Pulmonary artery endothelial cell (primary cell): Measurements from ENCODE around the gene DFFB. TPM values are rescaled to one million over a fixed set of nuclear protein-coding genes. Genes with fewer than 3 reads are reported as not detected.

Experiments used
- DNase-seq: peaks from one replicate; pipeline ENCODE4 v3.0.0-alpha.2; 2011; ENCODE audit warnings: low read depth, low spot score
- total RNA-seq: library from RNA; depleted of rRNA; stranded (reverse); fragments of >200 nt; gene quantifications from 2 replicates; pipeline ENCODE4 v1.2.3, GENCODE V29; 2014

Gene DFFB
- total RNA-seq, 1 donor from 2014 or later, result 11.5 TPM

DNA sequence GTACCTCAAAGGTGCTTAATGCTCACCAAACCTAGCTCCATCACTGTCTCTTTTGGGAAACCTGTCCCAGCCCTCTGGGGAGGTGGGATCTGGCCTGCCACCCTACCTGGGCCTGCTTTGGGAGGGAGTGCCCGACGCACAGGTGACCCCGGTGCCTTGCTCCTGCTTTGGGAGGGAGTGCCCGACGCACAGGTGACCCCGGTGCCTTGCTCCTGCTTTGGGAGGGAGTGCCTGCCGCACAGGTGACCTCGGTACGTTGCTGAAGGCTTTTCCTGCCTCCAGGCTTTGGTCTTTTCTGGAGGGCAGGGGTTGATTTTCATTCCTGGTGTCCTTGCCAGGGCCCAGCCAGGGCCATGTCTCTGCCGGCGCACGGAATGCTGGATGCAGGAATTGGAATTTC is 68.0 kb downstream of the DFFB start:
- DNase-seq, result no peak

DNA sequence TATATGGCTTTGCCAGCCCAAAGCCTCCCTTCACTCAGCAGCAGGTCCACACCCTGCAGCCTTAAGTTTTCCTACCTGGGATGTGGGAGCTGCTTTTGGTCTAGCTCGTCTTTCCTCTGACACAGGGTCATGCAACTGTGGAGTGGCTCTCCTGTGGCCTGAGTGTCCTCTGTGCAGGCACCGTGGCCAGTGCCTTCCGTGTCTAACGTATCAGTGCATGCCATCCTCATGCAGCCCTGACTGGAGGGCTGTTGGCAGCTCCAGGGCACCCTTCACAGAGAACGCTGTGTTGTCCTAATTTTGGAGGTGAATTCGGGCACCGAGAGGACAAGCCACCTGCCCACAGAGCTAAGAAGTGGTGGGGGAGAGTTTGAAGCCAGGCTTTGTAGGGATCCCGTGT is 68.5 kb downstream of the DFFB start:
- DNase-seq, result no peak

- no peak for DNase-seq
These were observed 69.7 kb downstream of the DFFB start for GRCh38 chr1:3926956-3927355.

- DNase-seq, result no peak
These were observed 71.3 kb downstream of the DFFB start for GRCh38 chr1:3928586-3928985.

DNA sequence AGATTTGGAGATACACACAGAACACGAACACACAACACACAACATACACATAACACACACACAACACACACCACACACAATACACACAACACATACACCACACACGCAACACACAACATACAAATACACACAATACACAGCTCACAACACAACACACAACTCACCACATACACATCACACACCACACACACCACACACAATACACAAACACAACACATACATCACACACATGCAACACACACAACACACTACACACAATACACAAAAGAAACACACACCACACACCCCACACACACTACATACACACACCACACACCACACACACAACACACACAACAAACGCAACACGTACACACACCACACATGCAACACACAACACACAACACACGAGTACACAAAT is 71.8 kb downstream of the DFFB start:
- DNase-seq, result no peak

GRCh38 chr1:3930301-3931006 is 73.2 kb downstream of the DFFB start:
- DNase-seq, result no peak

- DNase-seq, result no peak
These were observed 74.0 kb downstream of the DFFB start for GRCh38 chr1:3931007-3931912.

GRCh38 chr1:3932156-3932919 is 75.1 kb downstream of the DFFB start:
- no peak for DNase-seq

Other genes with a start within 250 kb of the DFFB start
- gene MEGF6, start 246.0 kb upstream of the DFFB start, total RNA-seq, result 23.3 and 49.2 TPM in 2 replicates
- gene TPRG1L, start 232.5 kb upstream of the DFFB start, total RNA-seq, result 31.9 and 33.0 TPM in 2 replicates
- 25.5 TPM in 2 replicates for gene WRAP73, start 207.4 kb upstream of the DFFB start, total RNA-seq
- gene TP73, start 205.0 kb upstream of the DFFB start, total RNA-seq, result under 0.01 TPM in 1 of 2 replicates, not detected in the other
- gene CCDC27, start 105.0 kb upstream of the DFFB start, total RNA-seq, result not detected in 2 replicates
- gene SMIM1, start 84.7 kb upstream of the DFFB start, total RNA-seq, result 0.74 and 1.6 TPM in 2 replicates
- gene LRRC47, start 61.0 kb upstream of the DFFB start, total RNA-seq, result 34.7 and 36.1 TPM in 2 replicates
- 16.5 and 42.1 TPM in 2 replicates for gene CEP104, start 265 bp upstream of the DFFB start, total RNA-seq
- gene C1orf174, start 42.8 kb downstream of the DFFB start, total RNA-seq, result 30.8 and 55.3 TPM in 2 replicates